Stimulated activated CD8-positive, alpha-beta memory T cell treated with anti-CD3 and anti-CD28 coated beads, Interleukin-15, amount 100 ng/mL, for 48 hours (primary cell): Measurements from ENCODE around the gene TTN.

Experiments
- DNase-seq, 2 donors: peaks; one replicate each; pipeline ENCODE4 v3.0.0-alpha.2; 2020; ENCODE audit warnings: low read depth in 2 of 2

The TTN gene

GRCh38 chr2:178811901-178812300 is 4.7 kb upstream of the TTN start:
- DNase-seq: no peak

GRCh38 chr2:178811045-178811444 is 3.8 kb upstream of the TTN start:
- DNase-seq: no peak

- DNase-seq: no peak
These were observed 3.2 kb upstream of the TTN start for GRCh38 chr2:178810422-178810821.

DNA sequence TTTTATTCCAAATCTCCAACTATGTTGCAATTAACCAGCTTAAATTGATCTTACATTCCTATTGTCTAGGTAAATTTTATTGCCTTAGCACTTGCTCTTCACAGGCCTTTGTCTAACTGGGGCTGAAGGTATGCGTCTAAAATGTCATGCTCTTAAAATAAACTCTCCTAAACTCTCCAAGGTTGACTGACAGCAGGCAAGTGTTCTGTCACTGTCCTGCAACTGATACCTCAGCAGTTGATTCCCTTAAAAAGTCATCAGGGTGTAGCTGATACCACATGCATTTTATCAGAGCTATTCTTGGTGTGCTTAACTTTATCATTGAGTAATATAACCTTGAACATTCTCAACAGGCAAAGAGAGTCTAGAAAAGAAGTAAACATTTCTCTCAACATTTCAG is 680 bp downstream of the TTN start:
- no peak for DNase-seq

DNA sequence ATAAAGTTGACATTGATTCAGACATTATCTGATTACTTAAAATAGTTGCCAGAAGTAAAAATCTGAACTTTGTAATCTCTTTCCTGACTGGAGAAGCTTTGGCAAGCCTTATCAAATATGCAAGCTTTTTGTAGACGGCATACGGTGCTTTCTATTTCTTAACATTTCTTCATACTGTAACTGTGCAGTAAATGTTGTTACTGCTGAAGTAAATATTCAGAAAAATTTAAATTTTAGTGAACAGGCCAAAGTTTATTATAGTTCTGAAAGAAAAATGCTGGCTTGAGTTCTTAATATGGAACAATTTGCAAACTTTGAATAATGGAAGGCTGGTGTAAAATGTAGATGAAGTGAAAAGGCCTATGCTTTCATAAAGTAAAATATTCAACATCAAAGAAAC is 1.8 kb downstream of the TTN start:
- DNase-seq: no peak

- DNase-seq: no peak
These were observed 2.4 kb downstream of the TTN start for GRCh38 chr2:178804791-178805190.

- no peak for DNase-seq
These were observed 6.7 kb downstream of the TTN start for GRCh38 chr2:178800510-178800909.

DNA sequence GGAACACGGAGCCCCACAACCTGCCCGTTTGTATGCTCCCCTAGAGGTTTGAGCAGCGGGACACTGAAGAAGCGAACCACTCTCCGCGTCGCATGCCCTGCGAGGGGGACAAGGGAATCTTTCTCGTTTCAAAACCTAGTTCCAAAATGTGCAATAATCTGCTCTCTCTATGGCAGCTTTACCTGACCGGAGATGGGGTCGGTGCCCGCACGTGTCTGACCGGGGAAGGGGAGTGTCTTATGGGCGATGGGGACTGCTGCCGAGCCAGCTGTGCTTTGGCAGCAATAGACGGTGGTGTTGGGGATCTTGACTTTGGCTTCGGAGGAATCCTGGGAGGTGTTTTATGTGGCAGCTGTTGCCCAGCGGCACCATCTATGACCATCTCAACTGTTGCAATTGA is 7.9 kb downstream of the TTN start:
- DNase-seq: no peak

GRCh38 chr2:178796079-178796677 is 11.0 kb downstream of the TTN start:
- no peak for DNase-seq

GRCh38 chr2:178787934-178788333 is 19.3 kb downstream of the TTN start:
- DNase-seq: no peak

- DNase-seq: no peak
These were observed 20.1 kb downstream of the TTN start for GRCh38 chr2:178787155-178787554.

DNA sequence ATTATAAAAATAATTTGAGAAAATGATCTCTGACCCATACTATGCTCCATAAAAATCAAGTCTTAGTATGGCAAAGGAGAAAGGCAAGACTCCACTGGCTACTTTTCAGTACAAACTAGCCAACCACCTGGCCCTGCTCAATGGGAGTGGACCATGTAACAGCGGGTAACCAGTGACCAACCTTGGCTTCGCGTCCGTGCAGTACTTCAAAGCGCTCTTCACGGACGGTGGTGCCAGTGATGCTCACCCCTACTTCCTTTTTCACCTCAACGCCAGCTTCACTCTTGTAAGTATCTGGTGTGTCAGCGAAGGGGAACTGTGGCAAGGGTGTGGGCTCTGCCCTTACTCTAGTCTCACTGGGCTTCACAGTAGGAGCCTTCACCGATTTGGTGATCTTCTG is 23.3 kb downstream of the TTN start:
- no peak for DNase-seq

- DNase-seq: no peak
These were observed 25.0 kb downstream of the TTN start for GRCh38 chr2:178782236-178782635.

DNA sequence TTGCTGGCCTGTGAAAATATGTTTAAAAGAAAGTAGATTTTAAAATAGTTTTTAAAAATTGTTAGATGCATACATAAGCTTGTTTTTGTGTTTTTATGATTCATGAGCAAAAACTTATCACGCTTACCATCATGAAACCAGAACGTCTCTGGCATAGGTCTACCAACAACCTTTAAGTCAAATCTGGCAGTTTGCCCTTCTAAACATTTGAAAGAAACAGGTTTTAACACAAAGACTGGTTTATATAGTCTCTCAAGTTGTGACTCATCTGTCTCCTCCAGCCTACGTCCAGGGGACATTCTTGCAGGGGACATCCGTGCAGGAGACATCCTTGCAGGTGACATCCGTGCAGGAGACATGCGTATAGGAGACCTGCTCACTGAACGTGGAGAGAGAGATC is 29.6 kb downstream of the TTN start:
- DNase-seq: no peak

DNA sequence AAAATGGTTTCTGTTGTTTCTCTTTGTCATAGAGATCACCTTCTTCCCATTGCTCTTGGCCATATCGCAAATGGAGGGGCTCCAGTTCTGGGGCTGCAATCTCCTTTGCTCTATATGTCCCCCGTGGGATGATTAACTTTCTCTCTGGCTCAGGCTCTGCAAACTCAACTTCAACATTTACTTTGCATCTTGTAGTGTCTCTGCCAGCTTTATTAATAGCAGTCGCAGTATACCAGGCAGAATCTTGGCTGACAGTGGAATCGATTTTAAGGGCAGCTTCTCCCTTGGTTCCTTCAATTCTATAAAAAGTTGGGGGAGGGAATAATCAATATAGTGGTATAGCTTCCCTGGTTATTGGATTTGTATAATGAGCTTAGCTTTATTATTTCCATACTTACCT is 30.5 kb downstream of the TTN start:
- no peak for DNase-seq

GRCh38 chr2:178775975-178776374 is 31.2 kb downstream of the TTN start:
- no peak for DNase-seq

DNA sequence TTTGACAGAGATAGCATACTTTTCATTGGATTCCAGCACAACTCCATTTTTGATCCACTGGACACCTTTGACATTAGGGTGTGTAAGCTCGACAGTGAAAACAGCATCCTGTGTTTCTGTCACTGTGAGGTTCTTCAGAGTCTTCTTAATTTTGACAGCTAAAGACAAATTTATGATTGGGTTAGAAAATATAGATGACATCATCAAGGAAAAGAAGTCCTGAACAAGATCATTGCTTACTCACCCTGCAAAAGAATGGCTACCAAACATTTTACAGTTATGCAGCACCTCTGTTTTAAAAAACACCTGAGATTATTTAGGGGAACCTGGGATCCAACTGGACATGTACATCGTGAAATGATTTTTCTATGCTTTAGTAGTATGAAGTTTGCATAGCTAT is 36.7 kb downstream of the TTN start:
- no peak for DNase-seq

DNA sequence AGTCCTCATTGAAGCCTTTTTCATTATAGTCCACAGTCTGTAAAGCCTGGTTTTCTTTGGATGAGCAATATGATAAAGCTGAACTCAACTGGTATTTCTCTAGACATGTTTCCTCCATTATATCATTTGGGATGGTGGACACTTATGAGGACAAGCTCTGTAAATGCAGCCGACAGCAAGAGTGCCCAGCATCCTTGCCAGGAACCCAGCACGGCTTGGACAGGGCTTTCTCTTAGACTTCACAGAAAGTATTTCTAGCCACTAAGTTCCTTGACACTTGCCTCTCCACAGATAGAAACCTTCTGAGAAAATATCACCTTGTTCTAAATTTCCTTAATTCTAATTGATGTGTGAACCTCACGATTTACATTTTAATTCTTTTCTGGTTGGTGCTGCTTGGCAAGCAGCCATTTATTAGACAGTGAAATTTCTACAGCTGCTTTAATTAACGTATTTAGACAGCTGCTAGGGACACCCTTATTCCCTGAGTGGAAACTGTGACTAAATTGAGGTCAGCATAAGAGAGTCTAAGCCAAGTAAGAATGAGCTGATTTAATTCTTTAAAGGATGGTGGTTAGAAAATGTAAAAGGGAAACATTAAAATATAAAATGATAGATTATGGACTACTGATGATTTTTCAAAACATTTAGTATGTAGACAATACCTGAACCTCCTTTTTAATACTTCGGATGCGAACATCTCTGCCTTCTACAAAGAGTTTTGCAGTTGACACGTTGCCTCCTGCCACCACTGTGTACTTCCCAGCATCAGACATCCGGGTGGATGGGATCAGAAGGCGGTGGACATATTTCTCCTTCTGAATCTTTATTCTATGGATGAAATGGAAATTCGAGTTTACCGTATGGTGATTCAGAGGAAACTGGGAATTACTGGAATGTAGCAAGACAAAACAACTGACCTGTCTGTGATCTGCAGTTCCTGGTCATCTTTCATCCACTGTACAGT is 39.8 kb downstream of the TTN start:
- DNase-seq: no peak

DNA sequence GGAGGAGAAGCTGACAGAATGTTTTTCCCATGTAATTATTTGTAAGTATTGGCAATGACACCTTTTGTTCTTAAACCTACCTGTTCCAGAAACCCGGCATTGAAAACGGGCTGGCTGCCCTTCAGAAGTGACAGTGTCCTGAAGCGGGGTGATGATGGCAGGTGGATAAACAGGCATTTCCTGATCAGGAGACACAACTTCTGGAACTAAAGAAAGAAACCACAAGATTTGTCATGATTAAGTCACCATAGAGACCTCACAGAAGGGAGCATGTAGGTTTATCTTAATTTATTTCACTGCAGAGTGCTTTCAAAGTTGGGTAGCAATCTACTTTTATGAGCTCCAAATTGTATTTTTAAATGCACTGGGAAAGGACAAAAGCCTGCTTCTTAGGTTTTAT is 43.1 kb downstream of the TTN start:
- DNase-seq: no peak

DNA sequence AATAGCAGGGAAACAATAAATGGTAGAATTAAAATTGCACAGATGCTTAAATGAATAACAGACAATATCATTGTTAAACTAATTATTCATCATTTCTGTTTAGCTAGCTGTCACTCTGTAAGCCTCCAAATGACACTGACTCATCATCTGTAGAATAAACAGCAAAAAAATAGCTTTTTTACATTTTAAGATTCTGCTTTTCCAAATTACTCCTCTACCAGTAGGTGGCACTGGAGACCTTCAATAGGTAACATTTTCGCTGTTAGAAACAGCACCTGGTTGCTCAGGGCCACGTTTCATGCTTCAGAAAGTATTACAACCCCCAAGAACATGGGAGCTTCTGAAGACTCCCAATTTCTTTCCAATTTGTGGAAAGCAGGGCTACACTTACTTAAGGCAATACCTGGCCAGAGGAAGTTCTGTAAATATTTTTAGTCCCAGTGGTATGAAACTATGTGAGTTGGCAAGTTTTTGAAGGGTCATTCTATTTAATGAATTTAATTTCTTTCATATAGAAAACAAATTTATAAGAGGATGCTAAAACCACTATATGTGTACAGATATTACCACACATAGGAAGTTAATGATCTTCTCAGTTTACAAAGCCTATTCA is 45.4 kb downstream of the TTN start:
- DNase-seq: no peak

- DNase-seq: no peak
These were observed 50.4 kb downstream of the TTN start for GRCh38 chr2:178756843-178757242.

GRCh38 chr2:178756343-178756742 is 50.9 kb downstream of the TTN start:
- DNase-seq: no peak

- DNase-seq: no peak
These were observed 59.5 kb downstream of the TTN start for GRCh38 chr2:178747767-178748166.
